Activated naive CD8-positive, alpha-beta T cell treated with anti-CD3 and anti-CD28 coated beads, Interleukin-2, amount 10 ng/mL, durations not matched to agents 7 days and 5 days (primary cell): ENCODE data around the gene EIF2S3. TPM values are rescaled to one million over a fixed set of nuclear protein-coding genes. Genes with fewer than 3 reads are reported as not detected.

Source experiments
- ATAC-seq: fragments of 150-1000 bp; cut with Tn5 transposase; one replicate; pipeline ENCODE4 v1.10.0; 2021; ENCODE audit warnings: low read depth, moderate library complexity
- POLR2A ChIA-PET: fragments of 350-600 bp; sonication (Branson Sonifier 250); formaldehyde crosslinking; loops from one replicate; lab custom pipeline; 2021; ENCODE audit warnings: antibody characterized with exemption; lab: Charles Lee
- DNase-seq: peaks from one replicate; pipeline ENCODE4 v3.0.0; 2021
- H3K27ac Mint-ChIP-seq: one replicate; pipeline ENCODE4 v1.8.0; 2022; ENCODE audit warnings: mild to moderate bottlenecking, mixed read lengths
- H3K27me3 Mint-ChIP-seq: one replicate; pipeline ENCODE4 v1.8.0; 2022; ENCODE audit warnings: mild to moderate bottlenecking, moderate library complexity, mixed read lengths
- H3K36me3 Mint-ChIP-seq: one replicate; pipeline ENCODE4 v1.8.0; 2021; ENCODE audit warnings: mild to moderate bottlenecking, mixed read lengths
- H3K4me1 Mint-ChIP-seq: one replicate; pipeline ENCODE4 v1.8.0; 2021; ENCODE audit warnings: mixed read lengths
- H3K4me3 Mint-ChIP-seq: one replicate; pipeline ENCODE4 v1.8.0; 2022; ENCODE audit warnings: mild to moderate bottlenecking, moderate library complexity, mixed read lengths
- H3K9me3 Mint-ChIP-seq: one replicate; pipeline ENCODE4 v1.8.0; 2021; ENCODE audit warnings: mixed read lengths
- total RNA-seq, 2 experiments: library from RNA; stranded (reverse); gene quantifications; one replicate each; pipeline ENCODE4 v1.2.3, GENCODE V29; 2021

The EIF2S3 gene
- total RNA-seq, 2 experiments from 2014 or later = 194 to 199 TPM

- Mint-ChIP-seq H3K4me3 (no peak overlapping the region), H3K27me3 (no peaks in the 10 kb centered on the region), H3K36me3 (no peaks in the 10 kb centered on the region), H3K27ac (no peak overlapping the region), H3K9me3 (no peaks in the 10 kb centered on the region), H3K4me1 (no peaks in the 10 kb centered on the region)
- DNase-seq = no peak
- POLR2A ChIA-PET = no interaction called here
- ATAC-seq = no peak
Observed at GRCh38 chrX:24117258-24117657, 62.5 kb downstream of the EIF2S3 start.

DNA sequence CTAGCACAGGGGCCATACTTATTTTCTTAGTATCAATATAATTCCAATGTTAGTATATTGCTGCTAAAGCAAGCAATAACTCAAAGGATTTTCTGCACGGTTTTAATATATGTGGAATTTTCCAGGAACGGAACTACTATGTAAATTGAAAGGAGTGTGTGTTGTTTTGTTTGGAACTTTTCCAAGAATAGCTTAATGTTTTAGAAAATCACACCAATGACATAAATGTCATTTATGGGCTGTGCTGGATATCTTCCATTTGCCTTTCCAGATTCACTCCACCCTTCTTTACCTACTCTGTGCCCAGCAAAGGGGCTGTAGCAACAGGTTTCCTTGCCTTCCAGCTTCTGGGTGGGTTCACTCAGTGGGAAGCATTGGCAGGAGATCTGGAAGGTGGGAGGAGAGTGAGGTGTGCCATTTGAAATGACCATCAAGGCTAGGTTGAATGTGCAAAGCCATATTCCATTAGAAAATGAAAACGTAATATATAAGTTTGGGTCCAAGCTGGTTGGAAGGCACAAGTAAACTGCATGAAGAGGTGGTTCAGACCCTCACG, 69.6 kb downstream of the EIF2S3 start:
- Mint-ChIP-seq H3K4me1 (no peaks in the 10 kb centered on the region), H3K9me3 (no peaks in the 10 kb centered on the region), H3K4me3 (no peak overlapping the region), H3K27me3 (no peaks in the 10 kb centered on the region), H3K27ac (no peak overlapping the region), H3K36me3 (no peaks in the 10 kb centered on the region)
- POLR2A ChIA-PET = no interaction called here
- ATAC-seq (no peak), DNase-seq (no peak)

- no peaks in the 10 kb centered on the region for H3K9me3 Mint-ChIP-seq
- H3K4me3 Mint-ChIP-seq = no peak overlapping the region
- no peaks in the 10 kb centered on the region for H3K36me3 Mint-ChIP-seq
- H3K4me1 Mint-ChIP-seq = no peaks in the 10 kb centered on the region
- no peak for DNase-seq
- H3K27ac Mint-ChIP-seq = no peak overlapping the region
- POLR2A ChIA-PET = no interaction called here
- H3K27me3 Mint-ChIP-seq = no peaks in the 10 kb centered on the region
- no peak for ATAC-seq
Observed at GRCh38 chrX:24125028-24125612, 70.4 kb downstream of the EIF2S3 start.

Other genes starting within 250 kb of the EIF2S3 start
- 10 to 100 TPM; 23.8 to 24.2 TPM for gene APOO, start 147.0 kb upstream of the EIF2S3 start, total RNA-seq
- gene CXorf58, start 146.9 kb upstream of the EIF2S3 start, total RNA-seq = not detected
- 10 to 100 TPM; 12.2 to 14.3 TPM for gene KLHL15, start 27.8 kb upstream of the EIF2S3 start, total RNA-seq
- 10 to 100 TPM; 46.8 to 51.8 TPM for gene ZFX, start 94.8 kb downstream of the EIF2S3 start, total RNA-seq